Fibroblast of peridontal ligament (primary cell): ENCODE measurements around the gene ATXN7L2.

Experiments
- DNase-seq: peaks from one replicate; pipeline ENCODE4 v3.0.0-alpha.2; 2010; ENCODE audit errors: extremely low read depth

ATXN7L2 gene

DNA sequence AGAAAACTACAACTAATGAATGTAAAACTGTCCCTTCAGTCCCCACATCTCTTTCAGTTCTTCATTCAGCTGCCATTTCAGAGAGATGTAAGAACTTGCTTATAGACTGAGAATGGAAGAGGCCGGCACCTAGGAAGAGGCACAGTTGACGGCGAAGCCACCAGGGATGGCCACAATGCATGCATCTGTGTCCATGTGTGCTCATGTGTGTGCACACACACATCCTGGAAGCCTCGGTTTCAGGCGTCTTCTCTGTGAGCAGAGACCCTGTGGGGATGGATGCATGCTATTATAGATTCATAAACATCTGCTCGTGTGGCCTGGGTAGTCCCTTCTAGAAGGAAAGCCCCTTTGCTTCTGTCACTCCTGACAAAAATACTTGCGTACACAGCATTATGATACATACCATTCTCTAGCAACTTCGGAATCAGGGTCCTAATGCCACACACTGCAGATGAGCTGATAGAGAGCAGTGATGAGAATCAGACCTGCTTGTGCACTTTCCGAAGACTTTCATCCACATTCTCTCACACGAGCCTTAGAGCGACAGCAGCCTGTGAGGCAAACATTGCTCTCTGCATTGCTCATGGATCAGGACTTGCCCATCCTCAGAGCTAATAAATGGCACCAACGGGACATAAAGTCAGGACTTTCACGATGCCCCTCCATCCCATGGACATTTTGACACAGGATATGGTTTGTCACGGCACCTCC, 43.5 kb downstream of the ATXN7L2 start:
- no peak for DNase-seq

- DNase-seq = no peak
Measured at GRCh38 chr1:109527846-109528695, 44.4 kb downstream of the ATXN7L2 start.

DNA sequence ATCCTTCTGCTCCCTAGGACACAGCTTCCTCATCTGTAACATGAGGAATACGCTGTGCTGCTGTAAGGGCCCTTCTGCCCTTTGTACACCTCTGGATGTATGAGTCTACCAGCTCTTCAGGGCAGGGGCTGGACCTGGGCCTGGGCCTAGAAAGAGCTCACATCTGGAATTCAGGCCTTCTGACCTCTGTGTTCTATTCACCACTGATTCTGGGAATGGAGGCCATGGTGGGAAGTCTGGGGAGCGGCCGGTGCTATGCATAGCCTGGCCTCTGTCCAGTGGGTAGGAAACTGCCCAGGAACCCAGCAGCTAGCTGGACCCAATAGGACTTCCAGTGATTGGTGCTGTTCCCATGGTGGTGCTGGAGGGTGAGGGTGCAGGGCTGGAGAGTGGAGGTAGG, 45.0 kb downstream of the ATXN7L2 start:
- no peak for DNase-seq

DNA sequence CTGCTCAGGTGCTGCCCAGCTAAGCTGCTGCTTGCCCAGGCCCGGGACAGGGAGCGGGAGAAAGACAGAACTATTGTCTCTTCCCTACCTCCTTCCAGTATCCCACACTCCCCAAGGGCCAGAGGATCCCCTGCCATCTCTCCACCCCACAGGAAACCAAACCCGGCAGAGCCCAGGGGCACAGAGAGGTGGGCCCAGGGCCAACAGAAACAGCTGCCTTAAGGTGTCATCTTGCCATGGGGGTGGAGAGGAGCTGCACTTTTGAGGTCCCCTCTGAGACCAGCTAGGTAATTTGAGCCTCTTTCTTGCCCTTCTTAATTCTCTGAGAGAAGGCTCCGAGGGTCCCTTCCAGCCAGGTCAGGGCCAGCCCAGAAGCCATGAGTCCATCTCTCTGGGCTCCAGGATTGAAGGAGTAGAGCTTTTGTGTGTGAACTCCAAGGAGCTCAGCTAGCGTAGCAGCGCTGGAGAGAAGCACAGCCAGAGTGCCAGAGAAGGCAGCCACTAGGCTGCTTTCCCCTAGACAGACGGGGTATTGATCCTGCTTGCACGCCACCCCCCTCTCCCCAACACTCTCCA, 46.3 kb downstream of the ATXN7L2 start:
- no peak for DNase-seq

- no peak for DNase-seq
Measured at GRCh38 chr1:109530457-109531087, 46.9 kb downstream of the ATXN7L2 start.

- DNase-seq = no peak
Measured at GRCh38 chr1:109531380-109531779, 47.7 kb downstream of the ATXN7L2 start.

DNA sequence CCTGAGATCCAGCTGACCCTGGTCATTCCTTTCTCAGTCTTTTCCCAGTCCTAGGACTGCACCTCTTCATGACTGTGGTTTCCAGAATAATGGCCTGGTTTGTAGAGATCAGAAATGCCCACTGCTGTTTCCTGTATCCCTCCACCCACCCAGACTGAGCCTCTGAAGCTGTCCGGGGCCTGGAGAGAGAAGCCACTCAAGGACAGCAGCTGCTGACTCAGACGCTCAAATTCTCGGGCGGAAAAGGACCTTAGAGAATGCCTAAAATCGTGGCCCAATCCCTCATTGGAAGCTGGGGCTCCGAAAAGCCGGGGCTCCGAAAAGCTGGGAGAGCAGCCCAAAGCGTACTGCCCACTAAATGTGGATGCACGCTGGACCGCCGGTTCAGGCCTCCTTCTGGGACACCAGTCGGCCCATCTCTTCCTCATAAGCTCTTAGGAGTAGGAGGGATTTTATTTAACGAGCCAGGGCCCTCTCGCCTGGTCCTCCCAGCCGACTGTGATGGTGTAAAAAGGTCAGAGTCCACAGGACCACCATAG, 48.2 kb downstream of the ATXN7L2 start:
- no peak for DNase-seq

- DNase-seq = peak; percentile 72
Measured at GRCh38 chr1:109532365-109533136, 48.8 kb downstream of the ATXN7L2 start.

GRCh38 chr1:109534307-109534858, 50.7 kb downstream of the ATXN7L2 start:
- no peak for DNase-seq

DNA sequence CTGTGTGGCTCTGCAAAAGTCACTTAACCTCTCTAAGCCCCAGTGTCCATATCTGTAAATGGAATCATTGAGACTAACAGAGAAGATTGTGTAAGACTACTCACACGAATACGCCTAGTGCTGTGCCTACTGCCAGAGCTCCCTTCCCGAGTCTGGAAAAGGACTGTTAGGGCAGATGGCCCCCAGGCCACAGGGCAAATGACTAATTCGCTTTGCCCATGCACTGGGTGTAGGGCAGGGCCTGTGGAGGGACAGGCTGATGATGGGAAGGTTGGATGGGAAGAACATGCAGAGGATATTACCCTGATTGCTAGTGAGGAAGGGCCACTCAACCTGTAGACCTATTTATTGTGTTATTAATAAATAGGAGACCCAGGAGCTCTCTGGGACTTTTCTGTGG, 51.8 kb downstream of the ATXN7L2 start:
- DNase-seq = no peak

DNA sequence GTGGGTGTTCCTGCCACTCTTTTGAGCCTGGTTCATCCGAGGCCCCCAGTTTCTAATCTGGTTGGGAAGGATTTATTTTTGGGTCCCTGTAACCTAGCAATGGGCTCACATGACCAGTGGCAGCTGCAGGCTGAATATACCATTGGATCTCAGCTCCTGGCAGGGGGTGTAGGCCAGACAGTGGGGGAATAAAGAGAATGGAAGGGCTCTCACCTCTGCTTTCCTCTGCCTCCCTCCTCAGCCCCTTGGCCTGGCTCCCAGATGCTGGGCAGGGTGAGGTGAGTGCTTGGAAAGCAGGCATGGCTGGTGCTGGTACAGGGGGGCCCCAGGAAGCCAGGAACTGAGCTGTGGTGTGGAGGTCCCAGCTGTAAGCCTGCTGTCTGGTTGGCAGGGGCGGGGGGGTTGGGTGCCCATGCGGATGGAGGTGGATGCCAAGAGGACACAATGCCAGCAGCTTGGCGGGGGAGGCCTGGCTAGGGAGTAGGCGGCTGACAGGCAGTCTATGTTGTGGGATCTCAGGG, 52.3 kb downstream of the ATXN7L2 start:
- no peak for DNase-seq

- DNase-seq = no peak
Measured at GRCh38 chr1:109537450-109538178, 53.9 kb downstream of the ATXN7L2 start.

DNA sequence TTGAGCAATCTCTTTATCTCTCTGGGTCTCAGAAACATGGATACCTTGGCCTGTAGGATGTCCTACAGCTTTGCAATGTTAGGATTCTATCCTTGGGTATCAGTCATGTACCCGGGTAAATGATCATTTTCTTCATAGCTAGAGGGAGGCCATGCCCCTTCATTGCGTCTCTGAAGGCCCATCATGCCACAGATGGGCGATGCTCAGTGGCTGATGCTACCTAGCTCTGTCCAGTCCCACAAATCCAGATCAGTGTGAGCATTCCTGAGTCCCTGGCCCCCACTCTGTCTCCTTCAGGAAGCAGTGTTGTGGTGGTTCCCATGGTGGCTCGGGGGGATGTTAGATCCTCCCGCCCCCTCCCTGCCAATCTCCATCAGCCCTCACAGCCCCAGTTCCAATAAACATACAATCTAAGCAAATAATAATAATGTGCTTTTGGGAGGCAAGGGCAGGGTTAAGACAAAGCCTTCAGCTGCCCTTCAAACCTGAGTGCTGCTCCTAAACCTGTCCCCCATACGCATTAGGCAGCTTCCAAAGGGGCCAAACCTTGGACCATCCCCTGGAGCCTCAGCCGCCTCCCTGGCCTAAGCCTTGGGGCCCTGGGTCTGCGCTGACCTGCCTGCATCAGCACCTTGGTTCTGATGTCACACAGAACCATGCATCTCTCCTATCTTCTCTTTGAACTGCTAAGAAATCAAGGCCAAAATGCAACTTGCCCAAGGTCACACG, 55.3 kb downstream of the ATXN7L2 start:
- no peak for DNase-seq

- DNase-seq = no peak
Measured at GRCh38 chr1:109539676-109540075, 56.0 kb downstream of the ATXN7L2 start, which contains the start of gene GPR61. Gene GPR61 (plus strand): TSS chr1:109539872. CDS start chr1:109543023, 3,151 bp downstream.

DNA sequence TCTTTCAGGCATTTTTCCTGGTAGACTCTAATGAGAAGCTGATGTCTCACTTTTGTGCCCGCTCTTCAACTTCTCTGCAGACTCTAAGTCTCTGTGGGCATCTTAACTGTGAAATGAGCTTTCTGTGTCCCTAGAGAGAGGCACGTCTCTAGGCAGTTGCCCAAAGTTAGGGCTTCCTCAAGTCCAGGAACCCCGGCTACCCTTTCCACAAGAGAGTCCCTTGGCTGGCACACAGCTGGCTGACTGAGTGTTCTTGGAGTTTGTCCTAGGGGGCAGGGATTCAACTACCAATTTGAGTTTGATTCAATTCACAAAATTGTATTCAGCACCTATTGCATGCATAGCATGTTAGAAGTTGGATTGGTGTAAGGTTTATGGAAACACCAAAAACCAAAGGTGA, 57.4 kb downstream of the ATXN7L2 start:
- no peak for DNase-seq
